ENCODE results near the gene MACF1.

Gene MACF1

GRCh38 chr1:39214998-39215873, 10.7 kb downstream of the MACF1 start:
- DNase-seq = no peak

DNA sequence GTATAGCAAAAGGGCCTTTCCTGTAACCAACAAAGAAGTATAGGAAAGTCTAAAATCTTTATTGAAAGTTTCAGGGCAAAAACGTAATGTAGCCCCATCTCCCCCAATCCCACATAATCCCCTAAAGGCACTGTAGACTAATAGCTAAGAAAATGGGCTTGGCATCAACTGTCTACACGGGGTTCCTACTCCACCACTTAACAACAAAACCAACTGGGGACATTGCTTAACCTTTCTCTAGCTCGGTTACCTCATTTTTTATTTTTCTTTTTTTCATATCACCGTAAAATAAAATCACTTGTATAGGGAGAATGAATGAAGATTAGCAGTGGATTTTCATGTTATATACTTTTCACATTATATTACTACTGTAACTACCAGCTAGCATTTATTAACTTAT, 12.3 kb downstream of the MACF1 start:
- no peak for DNase-seq

- no peak for DNase-seq
These were observed 16.7 kb downstream of the MACF1 start for GRCh38 chr1:39220891-39221870.

- DNase-seq = no peak
These were observed 19.9 kb downstream of the MACF1 start for GRCh38 chr1:39224295-39224829.

DNA sequence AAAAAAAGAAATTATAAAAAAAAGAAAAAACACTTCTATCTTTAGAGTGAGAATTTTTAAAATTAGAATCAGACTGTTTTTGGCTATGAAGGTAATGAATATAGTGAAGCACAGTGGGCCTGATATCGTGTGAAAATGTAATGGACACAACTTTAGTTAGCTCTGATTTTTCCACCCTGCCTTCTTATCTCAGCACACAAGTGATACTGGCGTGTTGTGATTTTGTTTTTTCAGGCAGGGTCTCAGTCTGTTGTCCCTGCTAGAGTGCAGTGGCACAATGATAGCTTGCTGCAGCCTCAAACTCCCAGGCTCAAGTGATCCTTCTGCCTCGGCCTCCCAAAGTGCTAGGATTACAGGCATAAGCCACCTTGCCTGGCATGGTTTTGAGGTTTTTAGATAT, 22.3 kb downstream of the MACF1 start:
- DNase-seq = no peak

GRCh38 chr1:39228252-39228651, 23.8 kb downstream of the MACF1 start:
- DNase-seq = no peak

GRCh38 chr1:39229504-39229903, 25.0 kb downstream of the MACF1 start:
- DNase-seq = no peak

DNA sequence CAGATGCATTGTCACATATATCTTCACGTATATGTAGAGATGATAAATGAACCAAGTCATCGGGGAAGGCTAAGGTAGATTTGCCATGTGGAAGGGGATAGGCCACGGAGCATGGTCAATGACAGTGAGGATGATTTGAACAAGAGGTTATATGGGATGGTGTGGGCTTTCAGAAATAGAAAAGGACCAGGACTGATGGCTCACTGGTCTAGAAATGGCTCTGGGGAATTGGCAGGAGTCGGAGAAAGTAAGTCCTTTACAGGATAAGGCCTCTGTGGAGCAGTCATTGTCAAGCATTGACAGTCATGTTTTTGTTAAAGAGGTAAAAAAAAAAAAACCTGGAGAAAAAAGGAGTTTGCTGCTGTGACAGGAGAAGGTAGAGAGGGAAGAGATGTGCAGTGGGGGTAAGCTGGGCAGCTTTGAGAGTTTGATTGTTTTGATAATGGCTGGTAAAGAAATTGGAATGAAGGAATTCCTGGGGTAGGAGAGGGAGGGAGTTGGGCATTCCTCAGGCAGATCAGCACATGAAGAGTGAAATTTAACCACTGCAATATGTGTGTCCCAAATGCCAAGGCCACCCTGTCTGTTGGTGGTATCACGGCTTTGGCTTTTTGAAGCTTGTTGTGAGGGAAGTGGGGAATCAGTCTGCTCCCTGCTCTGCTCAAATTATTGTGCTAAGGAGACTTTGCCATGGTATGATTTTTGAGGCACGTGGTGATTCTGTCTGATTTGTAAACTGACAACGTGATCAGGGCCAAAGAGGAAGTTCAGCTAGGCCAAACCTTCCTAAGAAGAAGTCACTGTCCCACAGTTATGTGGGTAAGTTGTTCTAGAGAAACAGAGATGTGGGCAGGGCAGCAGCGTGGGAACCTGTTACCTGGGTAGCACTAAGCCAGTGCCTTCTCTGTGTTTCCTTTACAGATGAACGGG, 26.0 kb downstream of the MACF1 start:
- DNase-seq = no peak

- no peak for DNase-seq
These were observed 32.5 kb downstream of the MACF1 start for GRCh38 chr1:39236971-39237370.

GRCh38 chr1:39238476-39238875, 34.0 kb downstream of the MACF1 start:
- DNase-seq = no peak

- DNase-seq = no peak
These were observed 35.5 kb downstream of the MACF1 start for GRCh38 chr1:39239968-39240367.

DNA sequence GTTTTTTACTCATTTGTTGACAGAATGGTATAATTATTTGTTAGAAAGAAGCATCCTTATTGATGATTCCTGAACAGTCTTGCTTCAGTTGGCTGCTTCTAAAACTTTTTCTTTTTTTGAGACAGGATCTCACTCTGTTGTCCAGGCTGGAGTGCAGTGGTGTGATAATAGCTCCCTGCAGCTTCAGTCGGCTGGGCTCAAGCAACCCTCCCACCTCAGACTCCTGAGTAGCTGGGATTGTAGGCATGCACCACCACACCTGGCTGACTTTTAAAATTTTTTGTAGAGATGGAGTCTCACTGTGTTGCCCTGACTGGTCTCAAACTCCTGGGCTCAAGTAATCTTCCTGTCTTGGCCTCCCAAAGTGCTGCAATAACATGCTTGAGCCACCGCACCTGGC, 38.8 kb downstream of the MACF1 start:
- DNase-seq = no peak

DNA sequence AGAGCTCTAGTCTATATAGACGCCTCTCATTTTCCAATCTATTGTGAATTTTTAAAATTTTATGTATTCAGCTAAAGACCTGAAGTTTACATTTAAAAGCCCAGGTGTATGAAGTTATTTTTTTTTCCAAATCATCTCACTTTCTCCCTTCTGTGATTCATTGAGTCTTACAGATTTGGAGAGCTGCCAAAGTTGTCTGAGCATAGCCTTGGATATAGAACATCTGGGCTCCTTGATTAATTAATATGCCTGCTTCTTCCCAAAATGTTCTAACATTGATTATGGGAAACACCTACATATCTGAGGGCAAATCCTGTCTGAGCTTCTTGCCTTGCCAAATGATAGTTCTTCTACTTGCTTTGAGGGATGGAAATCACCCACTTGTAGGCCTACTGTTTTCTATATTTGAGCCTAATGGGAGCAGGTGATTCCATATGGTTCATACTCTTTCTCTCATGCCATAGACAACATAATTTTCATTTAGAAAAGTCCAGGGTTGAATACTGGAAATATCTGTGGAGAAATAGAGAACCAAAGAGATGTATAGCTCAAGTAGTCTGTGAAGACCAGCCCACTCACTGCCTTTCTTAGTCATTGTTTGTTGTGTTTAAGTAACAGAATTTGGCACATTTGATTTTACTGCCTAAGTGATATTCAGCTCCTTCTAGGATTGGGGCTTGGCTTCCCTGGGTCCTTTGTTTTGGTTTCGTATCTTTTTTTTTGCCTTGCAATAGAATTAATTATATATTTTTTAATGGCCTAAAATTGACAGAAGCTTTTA, 46.2 kb downstream of the MACF1 start:
- no peak for DNase-seq

- DNase-seq = no peak
These were observed 50.7 kb downstream of the MACF1 start for GRCh38 chr1:39255222-39255621.

- DNase-seq = peak; percentile 80
These were observed 53.8 kb downstream of the MACF1 start for GRCh38 chr1:39258146-39258924.

GRCh38 chr1:39258925-39259244, 54.4 kb downstream of the MACF1 start:
- no peak for DNase-seq

DNA sequence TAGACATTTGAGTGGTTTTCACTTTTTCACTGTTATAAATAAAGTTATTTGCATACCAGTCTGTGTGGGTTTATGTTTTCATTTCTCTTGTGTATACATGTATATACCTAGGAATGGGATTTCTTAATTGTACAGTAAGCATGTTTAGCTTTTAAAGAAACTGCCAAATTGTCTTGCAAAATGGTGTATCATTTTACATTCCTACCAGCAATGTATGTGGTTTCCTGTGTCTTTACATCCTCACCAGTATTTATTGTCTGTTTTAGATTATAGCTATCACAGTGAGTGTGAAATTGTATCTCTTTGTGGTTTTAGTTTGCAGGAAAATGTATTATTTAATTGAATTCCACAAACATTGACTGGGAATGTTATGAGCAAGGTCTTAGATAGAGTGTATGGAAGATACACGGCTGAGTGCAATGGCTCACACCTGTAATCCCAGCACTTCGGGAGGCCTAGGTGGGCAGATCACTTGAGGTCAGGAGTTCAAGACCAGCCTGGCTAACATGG, 57.3 kb downstream of the MACF1 start:
- no peak for DNase-seq

DNA sequence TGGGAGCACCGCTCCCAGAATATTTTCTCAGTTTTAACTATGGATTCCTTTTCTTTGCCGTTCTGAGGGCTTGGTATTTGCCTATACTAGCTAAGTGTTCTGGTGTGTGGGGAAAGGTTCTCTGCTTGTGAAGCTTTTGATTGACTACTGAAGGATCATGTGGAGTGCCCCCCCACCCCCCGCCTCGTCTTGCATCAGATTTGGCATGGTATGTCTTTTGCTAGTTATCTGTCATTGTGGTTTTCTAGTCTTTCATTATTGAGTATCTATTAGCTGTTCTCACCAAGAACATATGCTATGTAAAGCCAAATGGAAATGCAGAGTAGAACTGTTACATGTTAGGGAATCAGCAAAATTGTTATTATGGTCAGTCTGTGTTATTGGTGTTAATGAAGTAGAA, 58.3 kb downstream of the MACF1 start:
- DNase-seq = no peak

- no peak for DNase-seq
These were observed 61.8 kb downstream of the MACF1 start for GRCh38 chr1:39266269-39266668.

- DNase-seq = no peak
These were observed 62.3 kb downstream of the MACF1 start for GRCh38 chr1:39266792-39267191.

Measured in DMS153 (cell line).